WTC11 (cell line): ENCODE data around the gene C17orf50.

ENCODE experiments used
- ATF1 ChIP-seq: sonication (generic); formaldehyde crosslinking; IDR thresholded peaks from 2 replicates; pipeline ENCODE4 v1.8.1; 2023; ENCODE audit warnings: mild to moderate bottlenecking, moderate library complexity, missing genetic modification reagents
- ATF2 ChIP-seq: sonication (generic); formaldehyde crosslinking; IDR thresholded peaks from 2 replicates; pipeline ENCODE4 v1.8.1; 2022; ENCODE audit warnings: low read depth, missing genetic modification reagents, borderline replicate concordance
- CDX4 ChIP-seq: fragments of 250-450 bp; sonication (Bioruptor Pico); IDR thresholded peaks from 2 replicates; pipeline ENCODE4 v1.9.0; 2021; ENCODE audit warnings: moderate library complexity, mild to moderate bottlenecking, inconsistent platforms, borderline replicate concordance
- E2F1 ChIP-seq: sonication (generic); formaldehyde crosslinking; IDR thresholded peaks from 2 replicates; pipeline ENCODE4 v1.8.0; 2022; ENCODE audit warnings: mild to moderate bottlenecking, missing genetic modification reagents
- GABPB1 ChIP-seq: sonication (generic); formaldehyde crosslinking; IDR thresholded peaks from 2 replicates; pipeline ENCODE4 v1.8.1; 2023; ENCODE audit warnings: mild to moderate bottlenecking, missing genetic modification reagents
- MAX ChIP-seq: sonication (generic); formaldehyde crosslinking; IDR thresholded peaks from 2 replicates; pipeline ENCODE4 v1.8.0; 2022; ENCODE audit warnings: mild to moderate bottlenecking, missing genetic modification reagents
- NFYB ChIP-seq: sonication (generic); formaldehyde crosslinking; conservative IDR thresholded peaks from 2 replicates; pipeline ENCODE4 v1.8.0; 2022; ENCODE audit warnings: low read depth, missing genetic modification reagents
- USF1 ChIP-seq: sonication (generic); formaldehyde crosslinking; IDR thresholded peaks from 2 replicates; pipeline ENCODE4 v1.8.0; 2022; ENCODE audit warnings: mild to moderate bottlenecking, missing genetic modification reagents
- ZNF121 ChIP-seq: sonication (generic); formaldehyde crosslinking; IDR thresholded peaks from 2 replicates; pipeline ENCODE4 v1.8.0; 2023; ENCODE audit warnings: missing genetic modification reagents
- ZNF281 ChIP-seq: sonication (generic); formaldehyde crosslinking; IDR thresholded peaks from 2 replicates; pipeline ENCODE4 v1.8.0; 2023; ENCODE audit warnings: mild to moderate bottlenecking, missing genetic modification reagents
- ZNF423 ChIP-seq: fragments of 250-450 bp; sonication (Bioruptor Pico); IDR thresholded peaks from 2 replicates; pipeline ENCODE4 v2.1.2; 2022; ENCODE audit warnings: mild to moderate bottlenecking, moderate library complexity
- TF ChIP-seq, protein P1 (sequence below): fragments of 200-600 bp; IDR thresholded peaks from 2 replicates; pipeline ENCODE4 v1.8.0; 2022; ENCODE audit warnings: antibody characterized with exemption
- TF ChIP-seq, protein P2 (sequence below): sonication (generic); formaldehyde crosslinking; IDR thresholded peaks from 2 replicates; pipeline ENCODE4 v1.8.0; 2023; ENCODE audit warnings: missing genetic modification reagents
- TF ChIP-seq, protein P3 (sequence below): sonication (generic); formaldehyde crosslinking; IDR thresholded peaks from 2 replicates; pipeline ENCODE4 v1.8.1; 2022; ENCODE audit warnings: mild to moderate bottlenecking, missing genetic modification reagents, moderate library complexity, borderline replicate concordance

GRCh38 chr17:35757243-35757642, 3.4 kb upstream of the C17orf50 start:
- TF ChIP-seq CDX4 (CRISPR knock-in tag) (no peak), ATF2 (CRISPR knock-in tag) (no peak), NFYB (CRISPR knock-in tag) (no peak), USF1 (CRISPR knock-in tag) (no peak), ZNF281 (CRISPR knock-in tag) (no peak), ZNF423 (no peak), E2F1 (no peak), ATF1 (CRISPR knock-in tag) (no peak), ZNF121 (no peak), GABPB1 (CRISPR knock-in tag) (no peak), MAX (CRISPR knock-in tag) (no peak)
- TF ChIP-seq, protein P1, sequence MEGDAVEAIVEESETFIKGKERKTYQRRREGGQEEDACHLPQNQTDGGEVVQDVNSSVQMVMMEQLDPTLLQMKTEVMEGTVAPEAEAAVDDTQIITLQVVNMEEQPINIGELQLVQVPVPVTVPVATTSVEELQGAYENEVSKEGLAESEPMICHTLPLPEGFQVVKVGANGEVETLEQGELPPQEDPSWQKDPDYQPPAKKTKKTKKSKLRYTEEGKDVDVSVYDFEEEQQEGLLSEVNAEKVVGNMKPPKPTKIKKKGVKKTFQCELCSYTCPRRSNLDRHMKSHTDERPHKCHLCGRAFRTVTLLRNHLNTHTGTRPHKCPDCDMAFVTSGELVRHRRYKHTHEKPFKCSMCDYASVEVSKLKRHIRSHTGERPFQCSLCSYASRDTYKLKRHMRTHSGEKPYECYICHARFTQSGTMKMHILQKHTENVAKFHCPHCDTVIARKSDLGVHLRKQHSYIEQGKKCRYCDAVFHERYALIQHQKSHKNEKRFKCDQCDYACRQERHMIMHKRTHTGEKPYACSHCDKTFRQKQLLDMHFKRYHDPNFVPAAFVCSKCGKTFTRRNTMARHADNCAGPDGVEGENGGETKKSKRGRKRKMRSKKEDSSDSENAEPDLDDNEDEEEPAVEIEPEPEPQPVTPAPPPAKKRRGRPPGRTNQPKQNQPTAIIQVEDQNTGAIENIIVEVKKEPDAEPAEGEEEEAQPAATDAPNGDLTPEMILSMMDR = no peak
- TF ChIP-seq, protein P2, sequence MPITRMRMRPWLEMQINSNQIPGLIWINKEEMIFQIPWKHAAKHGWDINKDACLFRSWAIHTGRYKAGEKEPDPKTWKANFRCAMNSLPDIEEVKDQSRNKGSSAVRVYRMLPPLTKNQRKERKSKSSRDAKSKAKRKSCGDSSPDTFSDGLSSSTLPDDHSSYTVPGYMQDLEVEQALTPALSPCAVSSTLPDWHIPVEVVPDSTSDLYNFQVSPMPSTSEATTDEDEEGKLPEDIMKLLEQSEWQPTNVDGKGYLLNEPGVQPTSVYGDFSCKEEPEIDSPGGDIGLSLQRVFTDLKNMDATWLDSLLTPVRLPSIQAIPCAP (CRISPR knock-in tag) = no peak
- TF ChIP-seq, protein P3, sequence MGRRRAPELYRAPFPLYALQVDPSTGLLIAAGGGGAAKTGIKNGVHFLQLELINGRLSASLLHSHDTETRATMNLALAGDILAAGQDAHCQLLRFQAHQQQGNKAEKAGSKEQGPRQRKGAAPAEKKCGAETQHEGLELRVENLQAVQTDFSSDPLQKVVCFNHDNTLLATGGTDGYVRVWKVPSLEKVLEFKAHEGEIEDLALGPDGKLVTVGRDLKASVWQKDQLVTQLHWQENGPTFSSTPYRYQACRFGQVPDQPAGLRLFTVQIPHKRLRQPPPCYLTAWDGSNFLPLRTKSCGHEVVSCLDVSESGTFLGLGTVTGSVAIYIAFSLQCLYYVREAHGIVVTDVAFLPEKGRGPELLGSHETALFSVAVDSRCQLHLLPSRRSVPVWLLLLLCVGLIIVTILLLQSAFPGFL (CRISPR knock-in tag) = no peak
